OCI-LY1 (cell line): ENCODE measurements around the gene KSR1.

Source experiments
- H2AFZ ChIP-seq: fragments of 200-600 bp; sonication (generic), shearing (Covaris generic); 2 replicates; pipeline ENCODE4 v1.6.0; 2014; ENCODE audit warnings: antibody characterized with exemption, mild to moderate bottlenecking, low read length
- H3F3A ChIP-seq: fragments of 200-600 bp; sonication (generic), shearing (Covaris generic); 2 replicates; pipeline ENCODE4 v1.6.0; 2014; ENCODE audit warnings: mild to moderate bottlenecking, antibody characterized with exemption, low read length, moderate library complexity; ENCODE audit not compliant: insufficient read depth
- H3K27ac ChIP-seq: fragments of 200-600 bp; sonication (generic); 2 replicates; pipeline ENCODE4 v1.5.1; 2014; ENCODE audit warnings: low read length, mixed run types, mild to moderate bottlenecking, low read depth; ENCODE audit not compliant: poor library complexity, severe bottlenecking
- H3K27me3 ChIP-seq: fragments of 200-600 bp; sonication (generic); 2 replicates; pipeline ENCODE4 v1.6.0; 2014; ENCODE audit warnings: antibody characterized with exemption, mild to moderate bottlenecking, low read length, moderate library complexity; ENCODE audit not compliant: insufficient read depth
- H3K36me3 ChIP-seq: fragments of 200-600 bp; sonication (generic); 2 replicates; pipeline ENCODE4 v1.6.1; 2014; ENCODE audit warnings: mild to moderate bottlenecking, antibody characterized with exemption, low read length, moderate library complexity, mixed read lengths; ENCODE audit not compliant: insufficient read depth
- H3K4me1 ChIP-seq: fragments of 200-600 bp; sonication (generic); 2 replicates; pipeline ENCODE4 v1.5.1; 2014; ENCODE audit warnings: mild to moderate bottlenecking, low read length, moderate library complexity; ENCODE audit not compliant: insufficient read depth, severe bottlenecking
- H3K4me2 ChIP-seq: fragments of 200-600 bp; sonication (generic), shearing (Covaris generic); 2 replicates; pipeline ENCODE4 v1.6.1; 2014; ENCODE audit warnings: low read length
- H3K4me3 ChIP-seq: fragments of 200-600 bp; sonication (generic); 2 replicates; pipeline ENCODE4 v1.5.1; 2014; ENCODE audit warnings: low read length, low read depth, mild to moderate bottlenecking, mixed read lengths; ENCODE audit not compliant: poor library complexity, severe bottlenecking
- H3K79me2 ChIP-seq: fragments of 200-600 bp; shearing (Covaris generic); 2 replicates; pipeline ENCODE4 v1.6.1; 2016; ENCODE audit warnings: mixed run types, low read length, mixed read lengths; ENCODE audit not compliant: insufficient read depth
- H3K9ac ChIP-seq: fragments of 200-600 bp; sonication (generic), shearing (Covaris generic); 2 replicates; pipeline ENCODE4 v1.6.1; 2014; ENCODE audit warnings: mild to moderate bottlenecking, low read length, mixed read lengths
- H3K9me2 ChIP-seq: fragments of 200-600 bp; sonication (generic), shearing (Covaris generic); 2 replicates; pipeline ENCODE4 v1.6.1; 2014; ENCODE audit warnings: low read depth, mild to moderate bottlenecking, low read length, mixed read lengths
- H3K9me3 ChIP-seq: fragments of 200-600 bp; shearing (Covaris generic); 2 replicates; pipeline ENCODE4 v1.6.1; 2014; ENCODE audit warnings: low read length, mixed read lengths
- H4K20me1 ChIP-seq: fragments of 200-600 bp; sonication (generic), shearing (Covaris generic); 2 replicates; pipeline ENCODE4 v1.6.0; 2016; ENCODE audit warnings: mild to moderate bottlenecking, low read length; ENCODE audit not compliant: insufficient read depth
- CTCF ChIP-seq: fragments of 200-600 bp; sonication (generic), shearing (Covaris generic); IDR thresholded peaks from 2 replicates; pipeline ENCODE4 v1.5.1; 2017; ENCODE audit warnings: mild to moderate bottlenecking, antibody characterized with exemption, low read length, moderate library complexity, mixed read lengths
- EZH2 ChIP-seq: fragments of 200-600 bp; sonication (generic), shearing (Covaris generic); IDR thresholded peaks from 2 replicates; pipeline ENCODE4 v1.8.0; 2017; ENCODE audit warnings: borderline replicate concordance, mixed run types, mild to moderate bottlenecking, antibody characterized with exemption, low read length, moderate library complexity, mixed read lengths

The KSR1 gene

GRCh38 chr17:27603880-27604794 is 147.9 kb downstream of the KSR1 start:
- Histone ChIP-seq H3F3A (no peaks in the 10 kb centered on the region), H4K20me1 (no peaks in the 10 kb centered on the region), H3K79me2 (no peaks in the 10 kb centered on the region), H3K4me3 (no peak overlapping the region), H3K36me3 (no peaks in the 10 kb centered on the region), H3K4me1 (no peaks in the 10 kb centered on the region), H2AFZ (no peak overlapping the region), H3K9me3 (no peaks in the 10 kb centered on the region), H3K4me2 (no peak overlapping the region), H3K27me3 (no peaks in the 10 kb centered on the region), H3K9me2 (no peaks in the 10 kb centered on the region), H3K27ac (no peak overlapping the region), H3K9ac (no peak overlapping the region)
- TF ChIP-seq EZH2 (no peak), CTCF (no peak)

GRCh38 chr17:27605409-27605808 is 149.2 kb downstream of the KSR1 start:
- Histone ChIP-seq H3K4me3 (no peak overlapping the region), H3K27ac (no peak overlapping the region), H3K4me2 (no peak overlapping the region), H4K20me1 (no peaks in the 10 kb centered on the region), H3K36me3 (no peaks in the 10 kb centered on the region), H3K9me2 (no peaks in the 10 kb centered on the region), H2AFZ (no peak overlapping the region), H3K9me3 (no peaks in the 10 kb centered on the region), H3K9ac (no peak overlapping the region), H3F3A (no peaks in the 10 kb centered on the region), H3K4me1 (no peaks in the 10 kb centered on the region), H3K79me2 (no peaks in the 10 kb centered on the region), H3K27me3 (no peaks in the 10 kb centered on the region)
- TF ChIP-seq EZH2: no peak
- TF ChIP-seq CTCF: no peak

- no peaks in the 10 kb centered on the region for H3F3A ChIP-seq
- H3K27me3 ChIP-seq: no peaks in the 10 kb centered on the region
- no peaks in the 10 kb centered on the region for H3K9me2 ChIP-seq
- no peak for TF ChIP-seq EZH2
- no peak for TF ChIP-seq CTCF
- H3K9ac ChIP-seq: no peak overlapping the region
- no peak overlapping the region for H3K27ac ChIP-seq
- no peaks in the 10 kb centered on the region for H3K79me2 ChIP-seq
- no peaks in the 10 kb centered on the region for H3K4me1 ChIP-seq
- H3K4me3 ChIP-seq: no peak overlapping the region
- H3K9me3 ChIP-seq: no peaks in the 10 kb centered on the region
- H2AFZ ChIP-seq: no peak overlapping the region
- H3K36me3 ChIP-seq: no peaks in the 10 kb centered on the region
- H3K4me2 ChIP-seq: no peak overlapping the region
- no peaks in the 10 kb centered on the region for H4K20me1 ChIP-seq
Observed at GRCh38 chr17:27607521-27608091, 151.4 kb downstream of the KSR1 start.
